ENCODE results near the gene SORCS3. TPM values are rescaled to one million over a fixed set of nuclear protein-coding genes. Genes with fewer than 3 reads are reported as not detected.

Gene SORCS3
- total and polyA plus RNA-seq, 9 of the 15 experiments (the other 6 are each of a cell fraction or from before 2014, with no cell fraction given): not detected

DNA sequence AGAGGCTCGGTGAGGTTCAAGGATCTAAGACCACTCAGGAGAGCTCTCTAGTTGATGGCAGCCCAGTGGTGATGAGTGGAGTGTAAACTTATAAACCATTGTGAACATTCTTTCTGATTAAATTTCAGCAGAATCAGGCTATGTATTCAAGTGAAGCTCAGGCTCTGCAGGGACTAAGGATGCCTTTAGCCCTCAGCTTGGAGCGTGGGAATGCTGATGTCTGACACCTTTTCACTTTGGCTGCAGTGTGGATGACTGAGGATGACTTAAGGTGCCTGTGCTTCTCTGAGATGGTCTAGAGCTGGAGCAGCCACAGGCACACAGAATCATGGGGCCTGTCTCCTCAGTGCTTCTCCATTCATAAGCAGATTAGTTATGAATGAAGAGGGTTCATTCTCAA, 150.4 kb downstream of the SORCS3 start:
- H3K9ac ChIP-seq (ENCODE audit: insufficient read depth in 1 of 2, low read depth in 2 of 2, low read length in 2 of 2): no peak overlapping the region
- in situ Hi-C loops (cut with MboI) (no loop called here), intact Hi-C loops (cut with micrococcal nuclease) (no loop called here)
- no peaks in the 10 kb centered on the region for H3K36me3 ChIP-seq (ENCODE audit: control insufficient read depth, insufficient read depth, low read length)
- H3K27me3 ChIP-seq (ENCODE audit: control insufficient read depth in 2 of 2, insufficient read depth in 2 of 2, low read length in 2 of 2): no peaks in the 10 kb centered on the region
- BruUV-seq (replicated peaks): no TSS peak
- TF ChIP-seq ZKSCAN1 (IDR thresholded peaks at IDR 0.05; ENCODE audit: low read depth, low read length) (no peak), NFXL1 (CRISPR knock-in tag; IDR thresholded peaks at IDR 0.05) (no peak), PYGO2 (tag; IDR thresholded peaks at IDR 0.05) (no peak), CBX2 (IDR thresholded peaks at IDR 0.05; ENCODE audit: insufficient read depth, low read length, poor library complexity, severe bottlenecking) (no peak), TRIM24 (IDR thresholded peaks at IDR 0.05) (no peak)
- DNase-seq (ENCODE audit: extremely low read depth in 1 of 4, low spot score in 3 of 4) (no peak), FAIRE-seq (no peak), ATAC-seq (no peak)
- no peaks in the 10 kb centered on the region for H3K9me3 ChIP-seq (replicated peaks; ENCODE audit: control insufficient read depth, insufficient read depth, low read depth, low read length)
- H3K27ac ChIP-seq (ENCODE audit: extremely low read depth, low read depth, low read length): no peak overlapping the region
- H2AFZ ChIP-seq (ENCODE audit: low read depth, low read length): no peak overlapping the region
- no peaks in the 10 kb centered on the region for H3K79me2 ChIP-seq (ENCODE audit: control insufficient read depth, insufficient read depth, low read length)
- no peak overlapping the region for H3K4me3 ChIP-seq
- ChIA-PET POLR2A (interaction anchor here (0.9 to 1.6 kb wide), 2 partner anchors 12 to 35 kb away, joined by 3 to 5 read pairs; no protein-coding TSS in a partner anchor), CTCF (ENCODE audit: low intra/inter-chr PET ratio) (no interaction called here)
- H4K20me1 ChIP-seq (replicated peaks; ENCODE audit: control insufficient read depth, insufficient read depth, low read length): no peaks in the 10 kb centered on the region
- no peaks in the 10 kb centered on the region for H3K9me1 ChIP-seq (ENCODE audit: control insufficient read depth, insufficient read depth, low read length)
- no peaks in the 10 kb centered on the region for H3K4me1 ChIP-seq (replicated peaks in 1 of 2; ENCODE audit: control insufficient read depth in 2 of 2, insufficient read depth in 2 of 2, low read length in 2 of 2)
- WGBS (ENCODE audit: insufficient coverage, low coverage, missing lambda C conversion rate): 0% methylated on average over 2 of the region's 2 CpGs
- no peak overlapping the region for H3K4me2 ChIP-seq (ENCODE audit: insufficient read depth, low read length)

DNA sequence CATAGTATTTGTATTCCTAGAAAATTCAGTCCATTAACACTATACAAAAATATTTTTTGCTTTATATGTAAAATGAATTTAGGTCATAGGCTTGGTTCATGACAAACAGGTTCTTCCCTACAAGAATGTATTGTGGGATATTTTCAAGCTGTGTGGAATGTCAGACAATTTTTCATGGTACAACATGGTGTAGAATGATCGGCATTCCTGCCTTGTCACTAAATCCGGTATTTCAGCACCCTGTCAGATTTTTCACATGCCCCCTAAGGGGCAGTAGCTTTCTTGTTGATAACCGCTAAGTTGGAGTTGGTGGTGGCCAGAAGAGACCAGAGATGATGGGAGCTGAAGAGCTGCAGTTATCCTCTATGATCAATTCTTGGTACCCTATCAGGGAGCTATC, 154.3 kb downstream of the SORCS3 start:
- Histone ChIP-seq H3K9ac (ENCODE audit: insufficient read depth in 1 of 2, low read depth in 2 of 2, low read length in 2 of 2) (no peak overlapping the region), H3K4me3 (no peak overlapping the region), H3K36me3 (ENCODE audit: control insufficient read depth, insufficient read depth, low read length) (no peaks in the 10 kb centered on the region), H3K4me2 (ENCODE audit: insufficient read depth, low read length) (no peak overlapping the region), H3K79me2 (ENCODE audit: control insufficient read depth, insufficient read depth, low read length) (no peaks in the 10 kb centered on the region), H3K4me1 (replicated peaks in 1 of 2; ENCODE audit: control insufficient read depth in 2 of 2, insufficient read depth in 2 of 2, low read length in 2 of 2) (no peaks in the 10 kb centered on the region), H3K27me3 (ENCODE audit: control insufficient read depth in 2 of 2, insufficient read depth in 2 of 2, low read length in 2 of 2) (no peaks in the 10 kb centered on the region), H3K9me1 (ENCODE audit: control insufficient read depth, insufficient read depth, low read length) (no peaks in the 10 kb centered on the region), H3K27ac (ENCODE audit: extremely low read depth, low read depth, low read length) (no peak overlapping the region), H2AFZ (ENCODE audit: low read depth, low read length) (no peak overlapping the region), H3K9me3 (replicated peaks; ENCODE audit: control insufficient read depth, insufficient read depth, low read depth, low read length) (no peaks in the 10 kb centered on the region), H4K20me1 (replicated peaks; ENCODE audit: control insufficient read depth, insufficient read depth, low read length) (no peaks in the 10 kb centered on the region)
- DNase-seq (ENCODE audit: extremely low read depth in 1 of 4, low spot score in 3 of 4): no peak
- intact Hi-C loops (cut with micrococcal nuclease) (no loop called here), in situ Hi-C loops (cut with MboI) (no loop called here)
- BruUV-seq (replicated peaks): no TSS peak
- ChIA-PET CTCF (ENCODE audit: low intra/inter-chr PET ratio) (no interaction called here), POLR2A (no interaction called here)
- FAIRE-seq: no peak
- WGBS (ENCODE audit: insufficient coverage, low coverage, missing lambda C conversion rate): 4% methylated on average over 3 of the region's 3 CpGs
- no peak for ATAC-seq
- TF ChIP-seq, protein P1, sequence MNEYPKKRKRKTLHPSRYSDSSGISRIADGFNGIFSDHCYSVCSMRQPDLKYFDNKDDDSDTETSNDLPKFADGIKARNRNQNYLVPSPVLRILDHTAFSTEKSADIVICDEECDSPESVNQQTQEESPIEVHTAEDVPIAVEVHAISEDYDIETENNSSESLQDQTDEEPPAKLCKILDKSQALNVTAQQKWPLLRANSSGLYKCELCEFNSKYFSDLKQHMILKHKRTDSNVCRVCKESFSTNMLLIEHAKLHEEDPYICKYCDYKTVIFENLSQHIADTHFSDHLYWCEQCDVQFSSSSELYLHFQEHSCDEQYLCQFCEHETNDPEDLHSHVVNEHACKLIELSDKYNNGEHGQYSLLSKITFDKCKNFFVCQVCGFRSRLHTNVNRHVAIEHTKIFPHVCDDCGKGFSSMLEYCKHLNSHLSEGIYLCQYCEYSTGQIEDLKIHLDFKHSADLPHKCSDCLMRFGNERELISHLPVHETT (CRISPR knock-in tag; conservative IDR thresholded peaks at IDR 0.05 in 1 of 2, IDR thresholded peaks at IDR 0.05 in 1 of 2): no peak
- TF ChIP-seq C11orf30 (IDR thresholded peaks at IDR 0.05; ENCODE audit: low read depth) (no peak), RFX5 (IDR thresholded peaks at IDR 0.05; ENCODE audit: low read depth, low read length) (no peak), MEIS2 (IDR thresholded peaks at IDR 0.05; ENCODE audit: partially characterized antibody) (no peak), NFYB (IDR thresholded peaks at IDR 0.05; ENCODE audit: extremely low read depth, insufficient read length) (no peak), KHSRP (IDR thresholded peaks at IDR 0.05) (no peak), KLF1 (tag; IDR thresholded peaks at IDR 0.05) (no peak)

All from K562 (cell line).